Activated CD4-positive, alpha-beta T cell treated with anti-CD3 and anti-CD28 coated beads for 36 hours (primary cell): ENCODE measurements around the gene C10orf143. TPM values are rescaled to one million over a fixed set of nuclear protein-coding genes. Genes with fewer than 3 reads are reported as not detected.

Experiments
- ATAC-seq: fragments of 200-7000 bp; cut with Tn5 transposase; one replicate; pipeline ENCODE4 v1.10.0; 2021; ENCODE audit warnings: mild to moderate bottlenecking, moderate library complexity
- CTCF ChIA-PET: fragments of 350-600 bp; sonication (Branson Sonifier 250); formaldehyde crosslinking; loops from one replicate; lab custom pipeline; 2021; ENCODE audit warnings: antibody characterized with exemption; lab: Charles Lee
- POLR2A ChIA-PET: fragments of 350-600 bp; sonication (Branson Sonifier 250); formaldehyde crosslinking; loops from one replicate; lab custom pipeline; 2021; ENCODE audit warnings: antibody characterized with exemption, inconsistent platforms; lab: Charles Lee
- DNase-seq: peaks from one replicate; pipeline ENCODE4 v3.0.0-alpha.2; 2020
- H3K27ac Mint-ChIP-seq: one replicate; pipeline ENCODE4 v1.8.0; 2021; ENCODE audit warnings: mixed read lengths
- H3K27me3 Mint-ChIP-seq: one replicate; pipeline ENCODE4 v1.8.0; 2021; ENCODE audit warnings: mixed read lengths
- H3K36me3 Mint-ChIP-seq: one replicate; pipeline ENCODE4 v1.8.0; 2021; ENCODE audit warnings: low read depth, mixed read lengths
- H3K4me1 Mint-ChIP-seq: one replicate; pipeline ENCODE4 v1.8.0; 2021; ENCODE audit warnings: mixed read lengths
- H3K4me3 Mint-ChIP-seq: one replicate; pipeline ENCODE4 v1.8.0; 2021; ENCODE audit warnings: mild to moderate bottlenecking, moderate library complexity, mixed read lengths
- H3K9me3 Mint-ChIP-seq: one replicate; pipeline ENCODE4 v1.8.0; 2021; ENCODE audit warnings: low read depth, mixed read lengths
- intact Hi-C, 2 experiments: fragments of 100-400 bp; cut with DNase I in 1 of 2; cut with micrococcal nuclease in 1 of 2; formaldehyde crosslinking; loops; one replicate each; pipeline versions ENCODE4 v1.14.2 to v1.15.1; 2022 to 2024; cut with DNase I, micrococcal nuclease
- total RNA-seq, 2 experiments: library from RNA; stranded (reverse); gene quantifications; one replicate each; pipeline ENCODE4 v1.2.3, GENCODE V29; 2021

Gene C10orf143
- total RNA-seq, 2 experiments from 2014 or later = 4.0 to 5.4 TPM

DNA sequence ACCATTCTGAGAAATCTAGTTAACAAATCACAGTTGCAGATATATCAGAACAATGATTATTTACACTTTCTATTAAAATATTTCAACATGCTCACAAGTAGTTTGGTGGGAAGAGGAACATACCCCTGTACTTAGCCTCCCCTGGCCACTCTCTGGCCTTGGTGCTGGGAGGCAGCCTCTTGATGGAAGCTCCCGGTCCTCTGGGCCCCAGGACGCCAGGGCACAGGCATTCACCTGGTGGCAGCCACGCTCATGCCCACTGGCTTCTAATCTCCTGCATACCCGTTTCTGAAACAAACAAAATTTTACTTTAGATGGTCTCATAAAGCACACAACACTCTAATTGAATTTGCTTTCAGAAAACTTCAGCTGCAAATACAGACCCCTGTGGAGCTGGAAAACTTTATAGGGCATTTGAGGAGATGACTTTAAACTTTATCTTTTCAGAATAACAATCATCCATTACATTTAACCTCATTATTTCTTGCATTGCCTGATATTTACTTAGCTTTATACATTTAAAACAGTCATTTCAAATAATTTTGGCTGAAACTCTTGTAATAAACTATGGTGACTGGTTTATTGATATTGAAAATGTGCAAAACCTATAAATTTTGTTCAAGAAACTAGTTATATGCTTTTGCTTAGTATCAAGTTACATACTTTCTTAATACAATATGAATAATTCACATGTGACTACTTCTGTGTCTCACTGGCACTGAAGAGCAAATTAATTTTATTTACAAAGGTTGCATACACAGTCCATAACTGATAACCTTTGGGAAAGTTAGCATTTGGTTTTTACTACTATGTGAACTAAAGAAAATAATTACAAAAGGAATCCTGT is 30.8 kb downstream of the C10orf143 start:
- DNase-seq (no peak), ATAC-seq (no peak)
- POLR2A ChIA-PET = no interaction called here
- H3K27ac Mint-ChIP-seq = no peak overlapping the region
- H3K36me3 Mint-ChIP-seq = peaks cover 20% of the 10 kb centered on the region
- CTCF ChIA-PET = no interaction called here
- no peaks in the 10 kb centered on the region for H3K4me1 Mint-ChIP-seq
- intact Hi-C loops = no loop called here
- no peaks in the 10 kb centered on the region for H3K9me3 Mint-ChIP-seq
- H3K4me3 Mint-ChIP-seq = no peak overlapping the region
- no peaks in the 10 kb centered on the region for H3K27me3 Mint-ChIP-seq

- H3K4me1 Mint-ChIP-seq = no peaks in the 10 kb centered on the region
- intact Hi-C loops = no loop called here
- peaks cover 31% of the 10 kb centered on the region for H3K36me3 Mint-ChIP-seq
- ChIA-PET POLR2A (no interaction called here), CTCF (no interaction called here)
- no peak overlapping the region for H3K27ac Mint-ChIP-seq
- ATAC-seq = no peak
- no peak for DNase-seq
- peaks cover 2% of the 10 kb centered on the region for H3K9me3 Mint-ChIP-seq
- H3K4me3 Mint-ChIP-seq = no peak overlapping the region
- no peaks in the 10 kb centered on the region for H3K27me3 Mint-ChIP-seq
Observed at GRCh38 chr10:130078120-130078519, 32.5 kb downstream of the C10orf143 start.

- Mint-ChIP-seq H3K4me1 (no peaks in the 10 kb centered on the region), H3K27me3 (no peaks in the 10 kb centered on the region), H3K27ac (no peak overlapping the region), H3K36me3 (peaks cover 38% of the 10 kb centered on the region), H3K4me3 (no peak overlapping the region), H3K9me3 (peaks cover 5% of the 10 kb centered on the region)
- ChIA-PET CTCF (no interaction called here), POLR2A (no interaction called here)
- DNase-seq (no peak), ATAC-seq (no peak)
- intact Hi-C loops = no loop called here
Observed at GRCh38 chr10:130076681-130077080, 33.9 kb downstream of the C10orf143 start.

DNA sequence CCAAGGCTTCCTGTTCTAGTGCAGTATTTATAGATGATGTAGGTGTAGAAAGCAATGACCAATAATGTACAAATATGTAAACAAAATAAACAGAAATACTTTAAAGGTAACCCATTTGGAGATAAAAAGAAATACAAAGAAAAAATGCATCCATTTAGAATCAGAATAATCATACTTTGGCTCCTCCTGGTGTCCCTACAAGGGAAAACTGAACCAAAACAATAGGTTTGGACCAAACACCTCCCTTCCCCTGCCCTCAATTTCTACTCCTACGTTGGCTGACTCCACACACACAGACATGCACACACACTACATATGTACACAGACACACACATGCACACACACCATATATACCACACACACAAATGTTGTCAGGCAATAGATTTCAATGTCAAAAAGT is 36.0 kb downstream of the C10orf143 start:
- H3K4me3 Mint-ChIP-seq = no peak overlapping the region
- H3K27ac Mint-ChIP-seq = no peak overlapping the region
- ATAC-seq (no peak), DNase-seq (no peak)
- intact Hi-C loops = no loop called here
- POLR2A ChIA-PET = no interaction called here
- peaks cover 5% of the 10 kb centered on the region for H3K9me3 Mint-ChIP-seq
- H3K4me1 Mint-ChIP-seq = no peaks in the 10 kb centered on the region
- peaks cover 38% of the 10 kb centered on the region for H3K36me3 Mint-ChIP-seq
- H3K27me3 Mint-ChIP-seq = no peaks in the 10 kb centered on the region
- CTCF ChIA-PET = no interaction called here

- CTCF ChIA-PET = interaction anchor here (1.0 kb wide), 1 partner anchor 183 kb away, joined by 3 read pairs; no protein-coding TSS in a partner anchor
Observed at GRCh38 chr10:130073912-130074311, 36.7 kb downstream of the C10orf143 start.

GRCh38 chr10:130072247-130072646 is 38.4 kb downstream of the C10orf143 start:
- no peaks in the 10 kb centered on the region for H3K4me1 Mint-ChIP-seq
- intact Hi-C loops = no loop called here
- H3K36me3 Mint-ChIP-seq = peaks cover 39% of the 10 kb centered on the region
- H3K27me3 Mint-ChIP-seq = no peaks in the 10 kb centered on the region
- ATAC-seq = no peak
- no peak overlapping the region for H3K4me3 Mint-ChIP-seq
- peaks cover 5% of the 10 kb centered on the region for H3K9me3 Mint-ChIP-seq
- no peak for DNase-seq
- POLR2A ChIA-PET = no interaction called here
- no peak overlapping the region for H3K27ac Mint-ChIP-seq
- CTCF ChIA-PET = no interaction called here

More at GRCh38 chr10:130073912-130074311, 36.7 kb downstream of the C10orf143 start:
- no peaks in the 10 kb centered on the region for H3K27me3 Mint-ChIP-seq
- DNase-seq = no peak
- no peak for ATAC-seq
- peaks cover 37% of the 10 kb centered on the region for H3K36me3 Mint-ChIP-seq
- H3K4me1 Mint-ChIP-seq = no peaks in the 10 kb centered on the region
- H3K9me3 Mint-ChIP-seq = peaks cover 5% of the 10 kb centered on the region
- POLR2A ChIA-PET = no interaction called here
- H3K27ac Mint-ChIP-seq = no peak overlapping the region
- intact Hi-C loops = no loop called here
- H3K4me3 Mint-ChIP-seq = no peak overlapping the region

DNA sequence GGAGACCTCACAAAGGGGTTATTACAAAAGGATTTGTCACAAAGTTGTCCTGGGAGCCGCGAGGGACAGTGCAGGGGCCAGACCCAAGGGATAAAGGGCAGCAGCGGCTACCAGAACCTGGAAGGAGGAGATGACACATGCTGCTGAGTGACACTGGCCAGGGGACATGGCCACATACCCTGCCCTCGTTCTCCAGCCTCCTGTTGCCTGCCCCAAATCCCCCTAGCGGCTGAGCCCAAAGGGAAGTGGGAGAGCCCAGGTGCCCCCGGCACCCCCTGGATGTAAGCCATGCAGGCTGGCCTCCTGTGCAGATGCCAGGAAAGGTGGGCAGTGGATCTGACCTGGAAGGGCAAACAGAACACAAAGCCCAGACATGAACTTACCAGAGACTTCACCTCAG is 42.7 kb downstream of the C10orf143 start:
- Mint-ChIP-seq H3K9me3 (peaks cover 4% of the 10 kb centered on the region), H3K4me1 (no peaks in the 10 kb centered on the region), H3K27ac (no peak overlapping the region), H3K27me3 (no peaks in the 10 kb centered on the region), H3K36me3 (peaks cover 10% of the 10 kb centered on the region), H3K4me3 (no peak overlapping the region)
- ChIA-PET CTCF (no interaction called here), POLR2A (no interaction called here)
- intact Hi-C loops = no loop called here
- ATAC-seq = no peak
- no peak for DNase-seq

- ChIA-PET CTCF (no interaction called here), POLR2A (no interaction called here)
- Mint-ChIP-seq H3K4me1 (no peaks in the 10 kb centered on the region), H3K36me3 (peaks cover 5% of the 10 kb centered on the region), H3K27me3 (no peaks in the 10 kb centered on the region), H3K27ac (no peak overlapping the region), H3K9me3 (no peaks in the 10 kb centered on the region), H3K4me3 (no peak overlapping the region)
- intact Hi-C loops = no loop called here
- DNase-seq = no peak
- no peak for ATAC-seq
Observed at GRCh38 chr10:130066743-130067142, 43.9 kb downstream of the C10orf143 start.

DNA sequence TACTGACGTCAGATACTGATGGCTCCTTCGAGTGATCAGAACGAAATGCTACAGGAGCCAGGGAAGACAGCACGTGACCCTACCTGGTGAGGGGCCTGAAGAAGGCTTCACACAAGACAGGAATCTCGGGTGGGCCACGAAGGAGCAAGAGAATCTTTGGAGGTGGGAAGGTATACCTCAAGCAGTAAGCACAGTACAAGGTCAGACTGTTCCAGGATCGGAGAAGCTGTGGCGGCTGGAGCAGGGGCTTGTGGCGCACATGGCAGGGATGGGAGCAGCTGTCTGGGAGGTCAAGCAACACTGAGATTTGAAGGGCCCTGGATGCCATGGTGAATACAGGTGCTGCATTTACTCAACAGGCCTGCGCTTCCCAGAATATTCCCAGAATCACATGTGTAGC is 45.4 kb downstream of the C10orf143 start:
- ATAC-seq (no peak), DNase-seq (no peak)
- Mint-ChIP-seq H3K4me1 (no peaks in the 10 kb centered on the region), H3K27ac (no peak overlapping the region), H3K27me3 (no peaks in the 10 kb centered on the region), H3K4me3 (no peak overlapping the region), H3K9me3 (no peaks in the 10 kb centered on the region), H3K36me3 (peaks cover 5% of the 10 kb centered on the region)
- POLR2A ChIA-PET = no interaction called here
- CTCF ChIA-PET = no interaction called here
- intact Hi-C loops = no loop called here

DNA sequence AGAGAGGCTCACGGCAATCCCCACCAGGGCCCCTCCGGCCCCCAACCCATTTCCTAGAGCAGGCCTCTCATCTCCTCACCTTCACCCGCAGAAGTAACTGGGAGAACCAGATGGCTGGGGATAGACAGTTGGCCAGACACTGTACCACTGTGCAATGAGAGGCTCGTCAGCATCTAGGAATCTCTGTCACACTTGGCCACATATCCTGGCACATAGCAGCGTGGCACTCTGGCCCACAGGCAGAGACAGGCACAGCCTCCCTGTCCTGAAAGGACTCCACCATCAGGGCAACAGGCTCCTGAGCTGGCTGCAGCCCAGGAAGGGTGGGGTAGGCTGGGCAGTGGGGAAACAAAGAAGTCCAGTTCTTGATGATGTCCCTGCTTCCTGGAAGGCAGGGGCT is 45.8 kb downstream of the C10orf143 start:
- Mint-ChIP-seq H3K4me3 (no peak overlapping the region), H3K36me3 (peaks cover 5% of the 10 kb centered on the region), H3K27ac (no peak overlapping the region), H3K9me3 (no peaks in the 10 kb centered on the region), H3K4me1 (no peaks in the 10 kb centered on the region), H3K27me3 (no peaks in the 10 kb centered on the region)
- DNase-seq = no peak
- ChIA-PET CTCF (no interaction called here), POLR2A (no interaction called here)
- no peak for ATAC-seq
- intact Hi-C loops = no loop called here

GRCh38 chr10:130062976-130063375 is 47.7 kb downstream of the C10orf143 start:
- intact Hi-C loops = no loop called here
- peaks cover 5% of the 10 kb centered on the region for H3K36me3 Mint-ChIP-seq
- POLR2A ChIA-PET = no interaction called here
- H3K27me3 Mint-ChIP-seq = no peaks in the 10 kb centered on the region
- DNase-seq (no peak), ATAC-seq (no peak)
- no peaks in the 10 kb centered on the region for H3K9me3 Mint-ChIP-seq
- H3K4me1 Mint-ChIP-seq = no peaks in the 10 kb centered on the region
- H3K27ac Mint-ChIP-seq = no peak overlapping the region
- CTCF ChIA-PET = no interaction called here
- H3K4me3 Mint-ChIP-seq = no peak overlapping the region

DNA sequence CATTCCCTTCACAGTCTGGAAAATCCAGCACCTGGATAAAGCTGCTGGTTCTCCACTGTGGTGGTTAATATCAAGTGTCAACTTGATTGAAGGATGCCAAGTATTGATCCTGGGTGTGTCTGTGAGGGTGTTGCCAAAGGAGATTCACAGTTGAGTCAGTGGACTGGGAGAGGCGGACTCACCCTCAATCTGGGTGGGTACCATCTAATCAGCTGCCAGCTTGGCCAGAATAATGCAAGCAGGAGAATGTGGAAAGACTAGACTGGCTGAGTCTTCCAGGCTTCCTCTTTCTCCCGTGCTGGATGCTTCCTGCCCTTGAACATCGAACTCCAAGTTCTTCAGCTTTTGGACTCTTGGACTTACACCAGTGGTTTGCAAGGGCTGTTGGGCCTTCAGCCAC is 48.4 kb downstream of the C10orf143 start:
- Mint-ChIP-seq H3K9me3 (no peaks in the 10 kb centered on the region), H3K4me1 (no peaks in the 10 kb centered on the region), H3K27ac (no peak overlapping the region), H3K27me3 (no peaks in the 10 kb centered on the region), H3K4me3 (no peak overlapping the region), H3K36me3 (no peaks in the 10 kb centered on the region)
- ChIA-PET CTCF (interaction anchor here (0.6 kb wide), 1 partner anchor 25 kb away, joined by 3 read pairs; no protein-coding TSS in a partner anchor), POLR2A (no interaction called here)
- DNase-seq = no peak
- intact Hi-C loops = no loop called here
- no peak for ATAC-seq
